GM20000 (cell line): ENCODE measurements around the gene NR1H3.
"Not testable (repeated sequence)": the region's sequence is repeated elsewhere in the genome, so short reads cannot be mapped to it uniquely, and the experiment has no call there.

ENCODE experiments used
- DNase-seq: peaks from one replicate; pipeline ENCODE4 v3.0.0; 2012; ENCODE audit warnings: low spot score
- CTCF ChIP-seq: IDR thresholded peaks from 2 replicates; pipeline ENCODE4 v1.5.1; 2012; ENCODE audit warnings: mild to moderate bottlenecking, control low read depth; ENCODE audit errors: extremely low read depth, missing control alignments

The NR1H3 gene

GRCh38 chr11:47314992-47315391 is 57.2 kb downstream of the NR1H3 start:
- TF ChIP-seq CTCF = no peak
- DNase-seq = no peak

DNA sequence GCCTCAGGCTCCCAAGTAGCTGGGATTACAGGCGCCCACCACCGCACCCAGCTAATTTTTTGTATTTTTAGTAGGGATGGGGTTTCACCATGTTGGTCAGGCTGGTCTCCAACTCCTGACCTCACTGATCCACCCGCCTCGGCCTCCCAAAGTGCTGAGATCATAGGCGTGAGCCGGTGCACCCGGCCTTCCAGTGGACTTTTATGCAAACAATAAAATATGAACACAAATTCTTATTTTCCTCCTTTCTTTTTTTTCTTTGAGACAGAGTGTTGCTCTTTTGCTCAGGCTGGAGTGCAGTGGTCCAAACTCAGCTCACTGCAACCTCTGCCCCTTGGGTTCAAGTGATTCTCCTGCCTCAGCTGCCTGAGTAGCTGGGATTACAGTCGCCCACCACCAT is 58.7 kb downstream of the NR1H3 start:
- DNase-seq = not testable (repeated sequence)

GRCh38 chr11:47317064-47317828 is 59.5 kb downstream of the NR1H3 start:
- DNase-seq = no peak
- TF ChIP-seq CTCF = no peak

GRCh38 chr11:47318166-47318565 is 60.4 kb downstream of the NR1H3 start:
- no peak for TF ChIP-seq CTCF
- no peak for DNase-seq
